Activated CD8-positive, alpha-beta memory T cell treated with anti-CD3 and anti-CD28 coated beads for 36 hours (primary cell): ENCODE measurements around the gene MEOX2. TPM values are rescaled to one million over a fixed set of nuclear protein-coding genes. Genes with fewer than 3 reads are reported as not detected.

Source experiments
- CTCF ChIA-PET: fragments of 350-600 bp; sonication (Branson Sonifier 250); formaldehyde crosslinking; loops from one replicate; lab custom pipeline; 2021; ENCODE audit warnings: antibody characterized with exemption; lab: Charles Lee
- POLR2A ChIA-PET: fragments of 350-600 bp; sonication (Branson Sonifier 250); formaldehyde crosslinking; loops from one replicate; lab custom pipeline; 2021; ENCODE audit warnings: antibody characterized with exemption; lab: Charles Lee
- total RNA-seq, 2 experiments: library from RNA; stranded (reverse); gene quantifications; one replicate each; pipeline ENCODE4 v1.2.3, GENCODE V29; 2021

MEOX2 gene
- total RNA-seq, 2 experiments from 2014 or later = not detected

DNA sequence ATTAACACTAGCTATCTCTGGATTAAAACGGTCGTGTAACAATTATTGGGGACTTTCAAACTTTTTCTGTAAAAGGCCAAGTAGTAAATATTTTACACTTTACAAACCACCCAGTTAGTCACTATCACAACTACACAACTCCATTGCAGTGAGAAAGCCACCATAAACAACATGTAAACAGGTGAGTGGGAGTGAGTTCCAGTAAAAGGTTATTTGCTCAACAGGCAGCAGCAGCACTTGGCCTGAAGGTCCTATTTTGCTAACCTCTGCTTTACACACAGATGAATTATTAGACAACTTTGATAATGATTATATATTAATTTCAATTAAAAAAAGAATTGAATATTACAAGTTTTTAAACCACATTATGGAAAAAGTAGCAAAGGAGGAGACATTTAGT lies 108.9 kb downstream of the MEOX2 start:
- POLR2A ChIA-PET = no interaction called here

DNA sequence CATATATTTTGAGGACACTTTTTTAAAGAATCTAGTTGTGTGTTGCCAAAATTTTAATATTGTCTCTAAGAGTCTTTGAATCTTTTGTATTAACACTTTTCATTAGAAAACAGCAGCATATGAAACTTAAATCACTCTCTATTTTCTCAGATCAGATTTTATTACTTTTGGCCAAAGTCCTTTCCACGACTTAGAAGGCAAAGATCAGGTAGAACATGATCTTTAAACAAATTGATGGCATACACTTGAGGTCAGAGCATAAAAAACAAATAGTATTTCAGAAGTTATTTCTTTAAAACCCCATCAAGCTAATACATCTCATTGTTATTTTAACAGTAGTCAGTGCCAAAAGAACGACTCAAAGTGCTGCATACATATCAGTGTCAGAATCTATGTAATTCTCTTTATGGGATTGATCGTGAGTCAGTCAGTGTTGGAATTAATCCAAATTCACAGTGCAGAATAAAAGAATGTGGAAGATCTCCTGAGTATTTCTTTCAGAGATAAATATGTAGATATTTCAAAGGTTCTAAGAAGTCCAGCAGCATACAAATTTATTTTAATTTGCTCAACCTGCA lies 115.1 kb downstream of the MEOX2 start:
- POLR2A ChIA-PET = no interaction called here
- CTCF ChIA-PET = no interaction called here

More for the DNA sequence above, 108.9 kb downstream of the MEOX2 start:
- CTCF ChIA-PET = no interaction called here

DNA sequence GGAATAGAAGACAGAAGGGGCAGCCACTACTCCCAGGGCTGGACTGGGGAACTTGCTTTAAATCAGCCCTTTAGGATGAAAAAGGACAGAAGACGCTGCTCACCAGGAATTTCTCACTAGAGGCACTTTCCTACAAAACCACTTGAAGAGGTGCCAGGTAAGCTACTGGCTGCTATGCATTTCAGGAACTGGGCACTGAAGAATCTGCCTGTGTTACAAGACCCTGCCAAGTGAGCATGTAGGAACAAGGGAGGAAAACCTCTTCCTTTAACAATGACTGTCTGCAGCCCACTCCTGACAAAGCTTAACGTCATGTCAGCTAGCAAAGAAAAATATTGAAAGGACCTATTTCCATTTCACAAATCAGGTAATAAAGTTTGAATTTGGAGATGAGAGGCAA lies 118.8 kb downstream of the MEOX2 start:
- ChIA-PET CTCF (no interaction called here), POLR2A (no interaction called here)

DNA sequence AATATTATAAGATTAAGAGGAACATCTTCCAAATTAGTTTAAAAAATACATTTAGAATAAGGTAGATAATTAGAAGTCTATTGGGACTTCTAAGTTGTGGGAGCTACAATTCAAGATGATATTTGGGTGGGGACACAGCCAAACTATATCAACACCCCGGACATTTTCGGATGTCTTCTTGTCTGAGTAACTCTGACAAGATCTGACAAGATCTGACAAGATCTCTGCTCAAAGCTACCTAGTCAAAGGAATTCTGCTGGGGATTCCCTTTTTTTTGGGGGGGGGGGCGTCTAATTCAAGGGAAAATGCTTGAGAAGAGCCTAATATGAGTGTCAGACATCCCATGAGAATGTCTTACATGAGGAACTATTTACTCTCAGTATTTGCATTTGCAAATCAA lies 119.4 kb downstream of the MEOX2 start:
- ChIA-PET CTCF (no interaction called here), POLR2A (no interaction called here)

DNA sequence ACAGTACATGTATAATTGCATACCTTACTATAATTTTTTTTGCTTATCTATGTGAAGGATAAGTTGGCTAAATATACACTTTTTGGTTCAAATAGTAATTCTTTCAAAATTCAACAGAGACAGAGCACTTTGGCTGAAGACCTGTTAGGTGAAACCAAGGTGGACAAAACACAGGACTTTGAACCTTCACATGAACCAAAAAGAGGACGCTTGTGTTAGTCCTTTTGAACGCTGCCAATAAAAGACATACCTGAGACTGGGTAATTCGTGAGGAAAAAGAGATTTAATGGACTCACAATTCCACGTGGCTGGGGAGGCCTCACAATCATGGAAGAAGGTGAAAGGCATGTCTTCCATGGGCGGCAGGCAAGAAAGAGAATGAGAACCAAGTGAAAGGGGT lies 120.0 kb downstream of the MEOX2 start:
- ChIA-PET POLR2A (no interaction called here), CTCF (no interaction called here)

DNA sequence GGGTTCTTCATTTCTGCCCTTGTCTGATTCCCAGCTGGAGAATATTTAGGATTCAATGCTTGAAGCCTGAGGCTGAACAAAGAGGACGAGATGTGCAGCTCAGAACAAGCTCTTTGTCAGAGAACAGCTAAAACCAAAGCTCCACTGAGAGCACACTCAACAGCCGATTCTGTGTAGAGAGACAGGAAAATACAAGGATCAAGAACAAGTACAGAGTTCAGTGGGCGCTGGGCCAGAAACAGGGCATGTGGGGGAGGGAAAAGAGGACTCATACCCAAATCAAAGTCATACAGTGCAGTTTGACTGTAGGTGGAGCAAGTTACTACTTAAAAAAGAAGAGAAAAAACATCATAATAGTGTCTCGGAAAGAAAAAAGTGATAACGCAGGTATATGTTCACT lies 124.6 kb downstream of the MEOX2 start, which contains the start of gene AGMO:
Gene AGMO, minus strand, starts transcription at position 181 of the 400 bp plus-strand sequence.
- POLR2A ChIA-PET = no interaction called here
- CTCF ChIA-PET = no interaction called here

Other genes starting within 250 kb of the MEOX2 start
- gene AGMO, start 124.7 kb downstream of the MEOX2 start, total RNA-seq = not detected